Measurements from ENCODE around the gene MRPL52.
A peak's percentile ranks its signal among the peaks of the same experiment; 100 is the strongest.
"Not testable (repeated sequence)": the region's sequence is repeated elsewhere in the genome, so short reads cannot be mapped to it uniquely, and the experiment has no call there.

Gene MRPL52

DNA sequence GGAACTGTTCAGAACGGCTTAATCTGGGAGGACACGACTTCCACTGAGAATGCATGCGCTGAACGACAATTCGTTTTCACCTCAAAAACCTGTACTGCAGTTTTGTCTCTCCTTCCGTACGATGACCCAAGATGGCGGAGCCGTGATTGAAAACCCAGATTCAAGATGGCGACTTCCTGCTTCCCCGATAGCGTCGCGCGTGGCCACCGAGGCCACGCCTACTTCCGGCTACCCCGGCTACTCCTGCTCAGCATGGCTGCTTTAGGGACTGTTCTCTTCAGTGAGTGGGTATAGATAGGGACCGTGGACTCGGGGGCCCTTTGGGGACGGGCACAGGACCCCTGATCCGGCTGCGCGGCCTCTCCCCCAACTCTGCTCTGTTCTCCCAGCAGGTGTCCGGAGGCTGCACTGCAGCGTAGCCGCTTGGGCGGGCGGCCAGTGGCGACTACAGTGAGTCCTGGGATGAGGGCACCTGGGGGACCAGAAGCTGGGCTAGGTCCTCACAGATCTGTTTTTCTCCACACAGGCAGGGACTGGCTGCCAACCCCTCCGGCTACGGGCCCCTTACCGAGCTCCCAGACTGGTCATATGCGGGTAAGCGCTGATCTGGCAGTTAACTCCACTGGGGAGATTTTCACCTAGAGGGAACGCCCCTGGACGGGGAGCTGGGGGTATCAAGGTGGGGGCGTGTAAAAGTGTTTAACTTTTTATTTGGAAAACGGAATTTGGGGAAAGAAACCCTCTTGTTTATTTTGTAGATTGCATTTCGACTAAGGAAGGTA, at the start of gene MRPL52:
MRPL52 (plus strand) TSS at position 227 of the 782 bp plus-strand sequence; CDS start at position 253, 26 bp downstream.
- DNase-seq (ENCODE audit: low spot score), result peak; percentile 92

DNA sequence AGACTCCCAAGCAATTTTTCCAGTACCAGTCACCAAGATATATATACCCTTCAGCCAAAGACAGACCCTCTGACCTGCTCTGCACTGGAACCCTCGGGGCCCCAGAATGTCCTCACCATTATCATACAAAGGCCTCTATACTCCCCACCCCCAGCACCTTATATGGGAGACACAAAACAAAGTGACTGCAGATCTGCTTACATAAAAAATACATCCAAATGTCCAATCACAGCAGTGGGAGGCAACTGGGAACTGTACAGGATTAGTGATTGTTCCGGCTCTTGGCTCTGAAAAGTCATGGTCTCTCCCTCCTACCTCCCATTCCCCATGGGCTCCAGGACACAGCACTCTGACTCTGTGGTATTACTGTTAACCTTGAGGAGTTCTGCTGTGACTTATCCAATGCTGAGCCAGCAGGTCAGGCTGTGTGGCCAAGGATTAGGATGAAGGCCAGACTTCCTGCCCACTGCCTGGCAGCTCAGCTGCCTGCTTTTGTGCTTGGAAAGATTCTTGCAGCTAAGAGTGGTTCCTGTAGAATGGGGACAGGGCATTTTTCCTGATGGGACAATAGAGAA, 49.5 kb upstream of the MRPL52 start:
- no peak for DNase-seq (ENCODE audit: low spot score)

DNA sequence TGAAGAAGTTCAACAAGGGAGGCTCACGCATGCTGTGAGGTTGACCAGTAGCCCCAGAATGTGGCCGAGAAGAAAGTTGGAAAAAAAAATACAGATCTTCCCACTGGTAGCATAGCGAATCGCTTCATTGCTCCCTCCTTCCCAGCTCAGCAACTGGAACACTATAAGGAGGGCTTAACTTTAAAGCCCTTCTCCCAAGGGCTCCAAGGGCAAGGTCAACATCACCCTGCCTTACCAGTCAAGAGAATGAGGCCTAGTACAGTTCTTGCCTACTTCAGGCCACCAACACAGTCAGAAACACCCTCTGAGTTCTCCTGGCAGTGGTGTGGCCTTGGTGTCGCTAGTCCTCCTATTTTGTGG, 48.8 kb upstream of the MRPL52 start:
- no peak for DNase-seq (ENCODE audit: low spot score)

DNA sequence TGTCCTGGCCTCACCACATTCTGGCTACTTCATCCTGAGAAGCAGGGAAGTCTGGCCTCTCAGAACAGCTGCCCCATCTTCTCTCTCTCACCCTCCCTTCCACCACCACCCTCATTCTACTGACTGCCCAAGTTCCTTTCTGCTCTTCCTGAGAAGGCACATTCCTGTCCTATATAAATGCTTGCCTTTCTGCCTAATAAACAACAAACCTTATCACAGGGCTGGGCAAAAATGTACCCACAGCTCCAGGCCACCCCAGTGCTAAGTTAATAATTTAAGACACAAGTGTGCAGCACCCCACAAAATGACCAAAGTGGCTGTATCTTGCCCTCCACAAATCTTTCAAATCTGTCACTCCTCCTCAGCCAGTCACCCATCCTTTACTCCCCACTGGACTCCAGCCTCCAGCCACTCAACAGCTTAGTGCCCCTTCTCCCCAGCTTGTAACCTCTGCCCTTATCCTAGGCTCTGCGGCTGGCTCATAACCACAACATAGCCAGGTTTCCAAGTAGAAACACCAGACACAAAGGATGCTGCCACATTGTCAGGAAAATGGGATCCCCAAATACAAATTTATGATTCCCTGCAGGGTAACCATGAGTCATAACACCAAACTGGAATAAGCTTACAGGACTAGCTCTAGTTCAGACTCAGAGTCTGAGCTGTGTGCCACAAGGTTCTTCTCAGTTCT, 48.2 kb upstream of the MRPL52 start:
- DNase-seq (ENCODE audit: low spot score), result peak; percentile 37

DNA sequence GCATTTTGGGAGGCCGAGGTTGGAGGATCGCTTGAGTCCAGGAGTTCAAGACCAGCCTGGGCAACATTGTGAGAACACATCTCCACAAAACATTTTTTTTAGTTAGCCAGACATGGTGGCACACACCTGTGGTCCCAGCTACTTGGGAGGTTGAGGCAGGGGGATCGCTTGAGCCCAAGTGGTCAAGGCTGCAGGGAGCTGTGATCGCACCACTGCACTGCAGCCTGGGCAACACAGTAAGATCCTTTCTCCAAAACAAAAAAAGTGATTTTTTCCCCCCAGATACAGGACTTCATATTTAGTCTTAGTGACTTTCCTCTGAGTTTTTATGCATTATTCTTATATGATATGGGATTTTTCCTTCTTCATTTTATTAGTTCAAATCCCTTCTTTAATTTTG, 43.0 kb upstream of the MRPL52 start:
- no peak for DNase-seq (ENCODE audit: low spot score)

DNA sequence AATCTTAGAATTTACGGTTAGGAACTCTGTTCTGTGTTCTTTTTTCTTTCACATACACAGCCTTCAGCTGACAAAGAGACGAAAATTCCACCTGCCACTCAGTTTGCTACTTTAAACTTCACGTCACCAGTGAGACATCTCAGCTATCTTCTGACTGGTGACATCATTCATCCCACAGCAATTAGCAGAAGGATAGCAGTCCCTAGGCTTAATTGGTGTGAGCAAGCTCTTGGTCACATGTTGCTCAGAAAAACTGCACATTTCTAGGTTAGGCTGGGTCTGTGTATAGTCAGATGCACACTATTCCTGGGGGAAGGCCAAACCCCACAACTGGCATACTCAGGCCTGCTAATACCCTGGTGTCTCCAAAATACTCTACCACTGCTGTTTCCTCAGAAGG, 38.4 kb upstream of the MRPL52 start:
- peak; percentile 54 for DNase-seq (ENCODE audit: low spot score)

DNA sequence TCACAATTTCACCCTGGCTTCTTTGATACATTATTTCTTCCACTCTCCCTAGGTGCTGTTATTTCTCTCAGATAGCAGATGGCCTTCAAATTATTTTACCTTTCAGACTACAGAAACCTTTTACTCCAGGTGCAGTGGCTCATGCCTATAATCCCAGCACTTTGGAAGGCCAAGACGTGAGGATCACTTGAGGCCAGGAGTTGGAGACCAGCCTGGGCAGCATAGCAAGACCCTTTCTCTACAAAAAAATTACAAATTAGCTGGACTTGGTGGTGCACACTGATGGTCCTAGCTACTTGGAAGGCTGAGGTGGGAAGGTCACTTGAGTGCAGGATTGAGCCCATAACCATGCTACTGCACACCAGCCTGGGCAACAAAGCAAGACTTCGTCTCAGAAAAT, 37.5 kb upstream of the MRPL52 start:
- DNase-seq (ENCODE audit: low spot score), result no peak

DNA sequence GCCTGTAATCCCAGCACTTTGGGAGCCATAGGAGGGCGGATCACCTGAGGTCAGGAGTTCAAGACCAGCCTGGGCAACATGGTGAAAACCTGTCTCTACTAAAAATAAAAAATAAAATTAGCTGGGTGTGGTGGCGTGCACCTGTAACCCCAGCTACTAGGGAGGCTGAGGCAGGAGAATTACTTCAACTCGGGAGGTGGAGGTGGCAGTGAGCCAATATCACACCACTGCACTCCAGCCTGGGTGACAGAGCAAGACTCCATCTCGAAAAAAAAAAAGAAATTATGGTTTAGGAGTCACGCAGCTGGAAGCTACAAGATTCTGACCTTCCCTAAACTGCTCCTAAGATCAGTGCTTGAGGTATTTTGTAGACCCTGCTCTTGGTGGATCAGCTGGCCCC, 36.1 kb upstream of the MRPL52 start:
- not testable (repeated sequence) for DNase-seq (ENCODE audit: low spot score)

DNA sequence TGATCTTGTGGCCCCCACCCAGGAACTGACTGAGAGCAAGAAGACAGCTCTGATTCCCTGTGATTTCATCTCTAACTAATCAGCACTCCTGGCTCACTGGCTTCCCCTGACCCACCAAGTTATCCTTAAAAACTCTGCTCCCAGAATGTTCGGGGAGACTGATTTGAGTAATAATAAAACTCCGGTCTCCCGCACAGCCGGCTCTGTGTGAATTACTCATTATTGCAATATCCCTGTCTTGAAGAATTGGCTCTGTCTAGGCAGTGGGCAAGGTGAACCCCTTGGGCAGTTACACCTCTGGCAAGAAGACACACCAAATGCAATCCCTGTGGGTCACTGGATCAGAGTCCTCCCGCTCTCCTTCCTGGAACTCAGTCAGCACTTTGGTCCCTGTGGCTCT, 35.7 kb upstream of the MRPL52 start:
- no peak for DNase-seq (ENCODE audit: low spot score)

DNA sequence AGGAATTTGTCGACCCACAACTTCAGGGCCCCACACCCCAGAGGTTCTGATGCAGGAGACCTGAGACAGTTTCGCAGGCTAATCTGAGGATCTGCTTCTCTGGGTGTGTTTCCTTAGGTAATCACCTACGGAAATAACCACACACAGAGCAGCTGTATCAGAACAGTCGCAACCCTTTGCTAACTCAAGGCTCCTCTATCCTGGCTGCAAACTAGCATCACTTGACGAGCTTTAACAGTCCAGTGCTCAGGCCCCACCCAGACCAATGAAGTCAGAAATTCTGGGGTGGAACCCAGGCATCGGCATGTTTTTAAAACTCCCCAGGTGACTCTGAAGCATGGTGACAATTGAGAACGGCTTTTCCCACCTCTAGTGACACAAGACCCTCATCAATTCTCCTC, 35.1 kb upstream of the MRPL52 start:
- no peak for DNase-seq (ENCODE audit: low spot score)

DNA sequence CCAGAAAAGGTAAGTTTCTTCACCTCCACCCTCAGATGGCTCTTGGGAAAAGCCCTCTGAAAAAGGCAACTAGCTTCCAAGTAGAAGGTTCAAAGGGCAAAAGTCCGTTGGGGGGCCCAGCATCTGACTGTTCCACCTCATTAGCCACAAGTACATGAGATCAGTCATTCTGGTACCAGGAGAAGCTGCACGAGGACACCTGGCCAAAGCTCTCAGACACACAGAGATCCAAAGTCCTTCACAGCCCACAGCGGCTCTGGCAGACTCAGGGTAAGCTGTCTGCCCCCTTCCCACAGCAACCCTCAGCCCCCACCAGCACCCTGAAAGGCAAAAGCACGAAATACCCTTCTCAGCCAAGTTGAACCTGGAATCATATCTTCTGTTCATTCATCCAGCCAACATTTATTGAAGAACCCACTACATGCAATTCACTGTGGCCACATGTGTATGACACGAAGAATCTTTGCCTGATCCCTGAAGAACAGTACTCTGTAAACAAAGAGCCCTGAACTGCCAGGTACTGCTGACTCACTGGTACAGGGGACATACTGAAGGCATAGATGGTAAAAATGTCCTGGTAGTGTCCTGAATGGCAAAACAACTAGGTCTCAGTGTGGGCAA, 33.5 kb upstream of the MRPL52 start:
- no peak for DNase-seq (ENCODE audit: low spot score)

DNA sequence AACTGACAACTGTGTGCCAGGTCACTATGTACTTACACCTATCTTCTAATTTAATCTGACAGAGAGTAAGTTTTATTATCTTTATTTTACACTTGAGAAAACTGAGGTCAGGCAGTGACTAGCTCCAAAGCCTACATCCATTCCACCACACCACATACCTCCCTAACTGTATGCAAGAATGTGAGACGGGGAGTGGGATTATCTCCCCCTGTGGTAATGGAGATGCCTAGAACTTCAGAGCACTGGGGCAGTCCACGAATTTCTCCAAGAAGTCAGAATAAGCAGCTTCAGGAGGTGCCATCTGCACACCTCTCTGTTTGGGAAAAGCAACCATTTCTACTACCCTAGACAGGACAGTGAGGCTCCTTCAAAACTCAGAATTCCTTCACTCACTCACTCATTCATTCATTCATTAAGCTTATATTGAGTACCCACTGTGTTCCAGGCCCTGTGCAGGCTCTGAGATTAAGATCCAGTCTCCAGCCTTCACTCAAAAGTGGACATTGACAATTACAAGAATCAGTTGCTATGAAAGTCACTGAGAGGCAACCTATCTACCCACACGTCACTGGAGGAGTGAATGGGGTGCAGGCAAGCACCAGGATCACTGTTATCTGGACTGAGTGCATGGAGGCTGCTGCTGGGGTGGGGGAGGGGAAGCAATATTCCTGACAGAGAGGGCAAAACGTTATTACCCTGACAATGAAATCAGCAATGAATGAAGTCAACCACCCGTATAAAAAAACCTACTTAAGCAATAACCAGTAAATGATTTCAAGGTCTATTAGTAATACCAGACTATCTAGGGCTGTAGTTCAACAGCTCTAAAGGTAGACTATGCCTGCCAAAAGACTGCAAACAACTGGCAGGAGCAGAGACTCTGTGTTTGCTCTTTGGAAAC, 32.4 kb upstream of the MRPL52 start:
- DNase-seq (ENCODE audit: low spot score), result no peak

DNA sequence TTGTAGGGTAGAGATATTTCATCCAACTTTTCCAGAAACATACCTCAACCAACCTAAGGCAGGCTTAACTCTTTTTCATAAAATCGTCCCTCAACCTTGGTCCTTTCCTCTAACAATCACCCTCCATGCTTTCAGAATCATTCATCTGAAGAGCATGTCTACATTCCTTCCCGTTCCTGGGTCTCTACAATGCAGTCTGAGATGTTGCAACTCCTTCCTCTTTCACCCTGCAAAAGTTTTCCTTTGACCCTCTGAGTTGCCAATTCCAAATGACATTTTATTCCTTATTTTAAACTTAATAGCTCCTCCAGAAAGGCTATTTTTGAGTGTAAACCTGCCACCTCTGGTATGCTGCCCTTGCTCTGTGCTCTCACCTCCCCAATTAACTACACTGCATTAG, 31.2 kb upstream of the MRPL52 start:
- no peak for DNase-seq (ENCODE audit: low spot score)

DNA sequence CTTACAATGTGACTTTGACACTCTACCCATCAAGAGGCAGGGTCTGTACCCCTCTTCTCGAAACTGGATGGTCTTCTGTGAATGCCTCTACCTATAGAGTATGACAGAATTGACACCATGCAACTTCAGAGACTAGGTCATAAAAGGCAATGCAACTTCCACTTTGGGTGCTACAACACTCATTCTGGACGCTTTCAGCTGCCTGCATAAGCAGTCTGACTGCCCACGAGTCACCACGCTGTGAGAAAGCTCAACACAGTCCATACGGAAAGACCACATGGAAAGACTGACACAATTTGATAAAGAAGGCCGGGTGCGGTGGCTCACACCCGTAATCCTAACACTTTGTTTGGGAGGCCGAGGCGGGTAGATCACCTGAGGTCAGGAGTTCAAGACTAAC, 29.3 kb upstream of the MRPL52 start:
- no peak for DNase-seq (ENCODE audit: low spot score)

DNA sequence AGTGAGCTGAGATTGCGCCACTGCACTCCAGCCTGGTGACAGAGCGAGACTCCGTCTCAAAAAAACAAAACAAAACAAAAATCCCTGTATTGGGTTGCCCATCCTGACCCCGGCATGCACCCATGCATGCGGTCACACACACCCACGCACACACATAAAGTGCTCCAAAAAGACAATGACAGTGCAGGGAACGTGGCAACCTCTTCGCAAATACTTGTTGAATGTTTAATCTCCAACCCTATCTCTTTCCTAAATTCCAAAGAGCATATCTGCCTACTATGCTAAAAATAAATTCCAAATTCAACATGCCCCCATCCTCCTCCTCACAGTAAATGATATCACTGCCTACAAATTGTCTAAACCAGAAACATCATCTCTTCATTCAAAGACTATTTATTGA, 28.0 kb upstream of the MRPL52 start:
- no peak for DNase-seq (ENCODE audit: low spot score)

DNA sequence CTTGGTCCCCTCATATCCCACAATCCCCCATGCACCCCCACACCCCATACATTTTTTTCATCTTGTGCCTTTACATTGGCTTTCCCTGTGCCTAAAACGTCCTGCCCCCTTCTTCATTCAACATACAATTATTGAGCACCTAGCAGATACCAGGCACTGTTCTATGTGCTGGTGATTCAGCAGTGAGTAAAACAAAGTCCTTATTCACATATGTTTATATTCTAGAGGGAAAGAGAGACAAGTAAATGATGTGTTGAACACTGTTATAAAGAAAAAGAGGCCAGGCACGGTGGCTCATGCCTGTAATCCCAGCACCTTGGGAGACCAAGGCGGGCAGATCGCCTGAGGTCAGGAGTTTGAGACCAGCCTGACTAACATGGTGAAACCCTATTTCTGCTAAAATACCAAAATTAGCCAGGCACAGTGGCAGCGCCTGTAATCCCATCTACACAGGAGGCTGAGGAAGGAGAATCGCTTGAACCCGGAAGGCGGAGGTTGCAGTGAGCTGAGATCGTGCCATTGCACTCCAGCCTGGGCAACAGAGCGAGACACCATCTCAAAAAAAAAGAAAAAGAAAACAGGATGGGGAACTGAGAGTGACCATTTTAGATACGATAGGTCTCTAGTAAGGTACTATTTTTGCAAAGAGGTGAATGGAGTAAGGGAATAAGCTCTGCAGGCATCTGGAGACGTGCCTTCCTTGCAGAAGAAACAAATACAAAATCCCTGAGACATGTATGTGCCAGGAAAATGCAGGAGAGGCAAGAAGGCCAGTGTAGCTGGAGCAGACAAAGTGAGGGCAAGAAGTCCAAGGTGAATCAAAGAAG, 26.6 kb upstream of the MRPL52 start:
- DNase-seq (ENCODE audit: low spot score), result no peak

DNA sequence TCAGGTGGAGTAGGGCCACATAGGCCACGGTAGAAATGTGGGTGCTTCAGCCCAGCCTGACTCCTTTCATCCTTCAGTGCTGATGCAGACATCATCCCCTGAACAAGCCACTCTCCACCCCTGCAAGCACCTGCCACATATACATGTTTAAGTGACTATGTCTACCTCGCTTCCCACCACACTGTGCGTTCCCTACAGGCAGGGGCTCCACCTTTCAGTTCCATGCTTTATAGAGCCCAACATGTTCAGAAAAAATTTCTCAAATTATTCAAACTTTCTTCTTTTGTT, 26.1 kb upstream of the MRPL52 start:
- DNase-seq (ENCODE audit: low spot score), result no peak

DNA sequence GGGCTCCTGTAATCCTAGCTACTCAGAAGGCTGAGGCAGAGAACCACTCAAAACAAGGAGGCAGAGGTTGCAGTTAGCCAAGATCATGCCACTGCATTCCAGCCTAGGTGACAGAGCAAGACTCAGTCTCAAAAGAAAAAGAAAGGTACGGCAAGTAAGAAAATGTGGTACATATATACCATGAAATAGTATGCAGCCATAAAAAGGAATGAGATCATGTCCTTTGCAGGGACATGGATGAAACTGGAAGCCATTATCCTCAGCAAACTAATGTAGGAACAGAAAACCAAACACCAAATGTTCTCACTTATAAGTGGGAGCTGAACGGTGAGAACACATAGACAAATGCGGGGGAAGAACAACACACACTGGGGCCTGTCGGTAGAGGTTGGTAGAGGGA, 24.5 kb upstream of the MRPL52 start:
- not testable (repeated sequence) for DNase-seq (ENCODE audit: low spot score)

DNA sequence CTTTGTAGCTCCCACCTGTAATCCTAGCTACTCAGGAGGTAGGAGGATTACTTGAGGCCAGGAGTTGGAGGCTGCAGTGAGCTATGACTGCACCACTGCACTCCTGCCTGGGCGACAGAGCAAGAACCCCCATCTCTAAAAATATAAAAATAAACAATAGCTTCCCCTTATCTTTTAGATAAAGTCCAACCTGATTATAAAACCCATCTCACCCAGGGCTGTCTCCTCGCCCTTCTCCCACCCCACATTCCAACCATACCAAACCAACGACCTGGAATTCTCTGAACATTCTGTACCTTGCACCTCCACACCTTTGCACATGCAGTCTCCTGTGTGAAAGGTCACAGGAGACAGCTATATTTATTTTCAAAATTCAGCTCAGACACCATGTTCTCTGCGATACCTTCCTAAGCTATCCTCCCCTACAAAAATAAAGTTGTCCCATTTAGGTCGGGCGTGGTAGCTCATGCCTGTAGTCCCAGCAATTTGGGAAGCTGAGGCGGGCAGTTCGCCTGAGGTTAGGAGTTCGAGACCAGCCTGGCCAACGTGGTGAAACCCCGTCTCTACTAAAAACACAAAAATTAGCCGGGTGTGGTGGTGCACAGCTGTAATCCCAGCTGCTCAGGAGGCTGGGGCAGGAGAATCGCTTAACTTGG, 22.1 kb upstream of the MRPL52 start:
- no peak for DNase-seq (ENCODE audit: low spot score)

DNA sequence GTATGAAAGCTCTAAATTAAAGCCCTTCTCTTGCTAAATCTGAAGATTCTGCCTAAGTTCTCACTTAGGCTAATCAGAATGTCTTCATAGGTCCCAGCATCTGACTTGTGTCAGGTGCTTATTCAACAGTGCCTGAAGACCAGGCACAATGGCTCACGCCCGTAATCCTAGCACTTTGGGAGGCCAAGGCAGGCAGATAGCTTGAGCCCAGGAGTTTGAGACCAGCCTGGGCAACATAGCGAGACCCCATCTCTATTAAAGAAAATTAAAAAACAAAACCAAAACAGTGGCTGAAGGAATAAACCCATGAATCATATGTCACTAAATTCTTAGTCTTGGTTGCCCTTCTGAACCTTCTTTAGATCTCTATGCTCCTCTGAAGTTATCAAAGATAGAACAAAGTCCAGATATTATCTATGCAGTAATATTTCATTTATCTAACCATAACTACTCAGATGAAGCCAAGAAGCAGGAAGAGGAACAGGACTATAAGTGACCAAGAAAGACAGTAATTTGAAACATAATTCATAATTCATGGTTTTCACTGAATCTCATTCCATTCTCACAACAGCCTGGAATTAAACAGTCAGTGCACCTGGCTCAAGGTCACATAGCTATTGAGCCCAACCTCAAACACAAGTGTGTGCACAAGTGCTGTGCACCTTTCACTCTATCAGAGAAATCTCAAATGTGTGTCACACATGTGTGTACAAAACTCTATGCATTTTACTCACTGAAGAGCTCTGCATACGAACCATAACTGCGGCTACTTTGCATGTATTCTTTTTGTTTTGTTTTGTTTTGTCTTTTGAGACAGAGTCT, 21.1 kb upstream of the MRPL52 start:
- no peak for DNase-seq (ENCODE audit: low spot score)
